SKM-1 (cell line): ENCODE measurements around the gene TCFL5.
"Not testable (repeated sequence)": the region's sequence is repeated elsewhere in the genome, so short reads cannot be mapped to it uniquely, and the experiment has no call there.

Experiments
- DNase-seq: peaks from one replicate; lab custom pipeline; 2025; ENCODE audit not compliant: unreplicated experiment; lab: John Stamatoyannopoulos, UW

Gene TCFL5

DNA sequence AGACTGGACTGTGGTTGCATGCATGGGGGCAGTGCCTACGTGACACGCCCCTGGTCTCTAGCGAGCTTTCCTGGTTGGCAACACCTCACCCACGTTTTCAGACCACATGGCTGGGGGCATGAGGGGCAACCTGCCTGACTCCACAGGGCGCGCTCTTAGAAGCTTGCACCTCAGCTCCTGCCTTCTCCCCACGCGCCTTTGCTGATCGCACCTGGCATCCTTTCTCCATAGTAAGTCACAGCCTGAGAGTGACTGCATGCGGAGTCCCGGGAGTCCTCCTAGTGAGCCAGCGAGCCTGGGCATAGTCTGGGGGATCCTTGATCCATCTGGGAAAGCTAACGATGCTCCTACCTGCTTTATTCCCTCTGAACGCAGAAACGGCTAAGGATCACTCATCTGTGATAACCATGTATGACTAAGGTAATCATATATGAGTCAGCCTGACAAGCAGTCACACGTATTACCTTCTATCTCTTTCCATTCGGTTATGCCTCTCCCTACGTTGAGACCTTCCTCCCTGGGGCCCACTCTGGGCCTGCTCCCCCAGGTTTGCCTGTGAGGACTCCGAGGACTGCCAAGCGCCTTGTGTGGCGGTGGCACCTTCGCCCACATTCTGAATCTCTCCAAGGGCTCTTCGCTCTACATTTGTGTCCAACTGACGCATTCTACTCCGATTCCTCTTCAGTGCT lies 4.5 kb downstream of the TCFL5 start:
- DNase-seq, result no peak

DNA sequence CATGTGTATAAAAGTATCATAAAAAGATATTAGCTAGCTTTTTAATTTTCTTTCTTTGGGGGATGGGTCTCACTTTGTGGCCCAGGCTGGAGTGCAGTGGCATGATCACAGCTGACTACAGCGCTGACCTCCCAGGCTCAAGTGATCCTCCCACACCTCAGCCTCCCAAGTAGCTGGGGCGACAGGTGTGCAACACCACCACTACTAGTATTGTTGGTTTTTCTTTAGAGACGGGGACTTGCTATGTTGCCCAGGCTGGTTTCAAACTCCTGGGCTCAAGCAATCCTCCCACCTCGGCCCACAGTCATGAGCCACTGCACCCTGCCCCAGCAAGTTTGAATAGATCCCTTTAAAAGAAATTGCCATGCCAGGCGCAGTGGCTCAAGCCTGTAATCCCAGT lies 6.5 kb downstream of the TCFL5 start:
- no peak for DNase-seq

DNA sequence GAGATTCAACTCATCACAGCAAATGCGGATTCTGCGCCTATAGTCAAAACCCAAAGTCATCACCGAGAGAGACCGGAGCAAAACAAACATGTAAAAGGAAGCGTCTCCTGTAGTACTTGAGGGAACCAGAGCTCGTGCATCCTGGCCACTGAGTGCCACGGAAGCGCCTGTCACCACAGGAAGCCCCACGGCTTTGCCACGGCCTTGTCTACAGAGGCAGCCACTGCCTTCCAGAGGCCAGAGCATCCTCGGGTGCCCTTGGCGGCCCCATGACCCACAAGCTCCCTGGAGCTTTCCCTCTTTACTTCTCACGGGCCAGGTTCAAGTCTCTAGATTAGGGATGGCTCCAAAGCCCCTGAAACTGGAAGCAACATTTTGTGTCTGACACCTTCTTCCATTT lies 7.5 kb downstream of the TCFL5 start:
- no peak for DNase-seq

DNA sequence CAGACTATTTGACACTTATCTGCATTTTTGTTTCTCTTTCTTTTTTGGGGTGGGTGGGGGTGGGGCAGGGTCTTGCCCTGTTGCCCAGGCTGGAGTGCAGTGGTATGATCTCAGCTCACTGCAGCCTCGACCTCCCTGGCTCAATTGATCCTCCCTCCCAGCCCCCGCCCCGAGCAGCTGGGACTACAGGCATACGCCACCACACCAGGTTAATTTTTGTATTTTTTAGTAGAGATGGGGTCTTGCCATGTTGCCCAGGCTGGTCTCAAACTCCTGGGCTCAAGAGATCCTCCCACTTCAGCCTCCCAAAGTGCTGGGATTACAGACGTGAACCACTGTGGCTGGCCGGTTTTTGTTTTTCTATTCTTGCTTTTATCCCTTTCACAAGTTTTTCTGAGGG lies 8.3 kb downstream of the TCFL5 start:
- DNase-seq, result not testable (repeated sequence)

DNA sequence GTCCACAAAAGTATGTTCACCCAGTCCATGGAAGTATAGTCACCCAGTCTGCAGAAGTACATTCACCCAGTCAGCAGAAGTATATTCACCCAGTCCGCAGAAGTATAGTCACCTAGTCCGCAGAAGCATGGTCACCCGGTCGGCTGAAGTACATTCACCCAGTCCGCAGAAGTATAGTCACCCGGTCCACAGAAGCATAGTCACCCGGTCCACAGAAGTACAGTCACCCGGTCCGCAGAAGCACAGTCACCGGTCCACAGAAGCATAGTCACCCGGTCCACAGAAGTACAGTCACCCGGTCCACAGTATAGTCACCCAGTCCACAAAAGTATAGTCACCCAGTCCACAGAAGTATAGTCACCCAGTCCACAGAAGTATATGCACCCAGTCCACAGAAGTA lies 8.8 kb downstream of the TCFL5 start:
- DNase-seq, result no peak

DNA sequence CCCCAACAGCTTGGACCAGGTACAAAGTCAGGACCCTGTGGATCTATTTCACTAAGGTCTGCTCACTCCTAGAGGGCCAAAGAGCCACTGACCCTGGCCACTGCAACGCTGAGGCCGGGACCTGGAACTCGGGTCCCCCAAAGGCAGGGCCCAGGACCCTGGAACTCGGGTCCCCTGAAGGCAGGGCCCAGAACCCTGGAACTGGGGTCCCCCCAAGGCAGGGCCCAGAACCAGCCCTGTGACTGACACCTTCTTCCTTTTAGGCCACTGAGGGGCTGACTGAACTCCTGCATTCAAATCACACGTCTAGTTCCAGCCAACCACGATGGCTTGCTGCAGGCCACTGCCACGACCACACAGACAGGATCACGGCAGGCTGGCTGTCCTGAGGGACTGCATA lies 9.4 kb downstream of the TCFL5 start:
- DNase-seq, result no peak

DNA sequence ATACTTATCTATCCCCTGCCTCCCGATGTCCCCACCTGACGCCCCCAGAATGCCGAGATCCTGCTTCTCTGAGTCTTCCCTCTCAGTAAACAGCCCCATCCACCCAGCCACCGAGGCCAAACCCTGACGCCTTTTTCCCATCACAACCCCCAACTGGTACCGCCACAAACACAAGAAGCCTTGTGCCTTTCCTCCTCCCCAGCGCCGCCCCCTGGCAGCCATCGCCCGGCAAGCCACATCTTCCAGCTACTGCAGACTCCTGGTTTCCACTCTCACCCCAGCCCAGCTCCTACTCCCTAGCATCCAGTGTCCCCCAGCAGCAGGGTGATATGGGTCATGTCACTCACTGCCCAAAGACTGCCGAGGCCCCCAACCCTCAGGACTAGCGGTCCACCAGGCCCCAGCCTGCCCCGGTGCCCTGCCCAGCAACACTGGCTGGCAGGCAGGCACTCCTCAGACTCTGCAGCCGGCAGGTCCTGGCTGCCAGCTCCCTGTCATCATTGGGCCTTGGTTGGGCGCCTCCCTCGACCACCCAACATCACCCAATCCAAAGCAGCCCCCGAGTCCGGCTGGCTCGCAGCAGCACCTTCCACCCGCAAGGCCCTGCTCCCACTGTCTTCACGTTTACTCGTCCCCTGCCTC lies 11.2 kb downstream of the TCFL5 start:
- DNase-seq, result no peak

DNA sequence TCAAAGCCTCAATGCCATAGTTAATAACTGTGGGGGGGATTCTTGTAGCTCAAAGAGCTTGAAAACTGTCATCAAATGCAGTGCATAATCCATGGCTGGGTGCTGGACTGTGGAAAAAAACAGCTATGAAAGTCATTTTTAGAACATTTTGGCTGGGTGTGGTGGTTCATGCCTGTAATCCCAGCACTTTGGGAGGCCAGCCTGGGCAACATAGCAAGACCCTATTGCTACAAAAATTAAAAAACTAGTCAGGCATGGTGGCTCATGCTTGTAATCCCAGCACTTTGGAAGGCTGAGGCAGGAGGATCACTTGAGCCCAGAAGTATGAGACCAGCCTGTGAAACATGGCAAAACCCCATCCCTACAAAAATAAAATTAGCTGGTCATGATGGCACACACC lies 12.2 kb downstream of the TCFL5 start:
- DNase-seq, result no peak

DNA sequence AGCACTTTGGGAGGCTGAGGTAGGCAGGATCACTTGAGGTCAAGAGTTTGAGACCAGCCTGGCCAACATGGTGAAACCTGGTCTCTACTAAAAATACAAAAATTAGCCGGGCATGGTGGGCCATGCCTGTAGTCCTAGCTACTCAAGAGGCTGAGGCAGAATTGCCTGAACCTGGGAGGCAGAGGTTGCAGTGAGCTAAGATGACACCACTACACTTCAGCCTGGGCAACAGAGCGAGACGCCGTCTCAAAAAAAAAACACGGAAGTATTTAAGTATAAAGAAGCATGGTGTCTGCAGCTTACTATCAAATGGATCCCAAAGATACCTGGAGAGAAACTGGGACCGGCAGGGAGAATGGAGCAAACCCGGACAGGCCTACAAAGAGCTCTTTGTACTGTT lies 12.7 kb downstream of the TCFL5 start:
- DNase-seq, result not testable (repeated sequence)

DNA sequence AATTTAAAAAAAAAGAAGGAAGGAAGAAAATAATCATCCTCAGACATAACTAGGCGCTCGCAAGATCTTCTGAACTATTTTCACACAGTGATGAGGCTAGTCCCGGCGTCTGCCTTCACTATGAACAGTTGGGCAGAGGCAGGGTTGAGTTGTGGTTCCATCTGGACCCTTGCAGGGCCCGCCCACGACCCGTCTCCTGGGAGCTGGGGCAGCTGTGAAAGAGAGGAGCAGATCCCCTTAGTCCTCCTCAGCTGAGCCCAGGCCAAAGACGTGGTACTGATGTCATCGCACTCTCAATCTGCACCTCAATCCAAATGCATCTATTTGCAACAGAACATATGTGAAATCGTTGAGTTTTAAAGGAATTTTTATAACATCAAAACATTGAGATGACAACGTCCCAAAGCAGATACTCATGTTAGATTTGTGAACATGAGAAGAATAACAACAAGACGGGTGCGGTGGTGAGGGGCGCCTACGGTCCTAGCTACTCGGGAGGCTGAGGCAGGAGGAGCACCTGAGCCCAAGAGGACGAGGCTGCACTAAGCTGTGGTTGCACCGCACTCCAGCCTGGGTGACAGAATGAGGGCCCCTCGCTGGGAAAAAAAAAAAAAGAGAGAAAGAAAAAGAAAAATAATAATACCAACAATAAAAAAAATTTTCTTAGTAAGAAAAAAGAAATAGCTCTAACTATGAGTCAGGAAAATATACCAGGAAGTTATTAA lies 15.3 kb downstream of the TCFL5 start:
- DNase-seq, result no peak

DNA sequence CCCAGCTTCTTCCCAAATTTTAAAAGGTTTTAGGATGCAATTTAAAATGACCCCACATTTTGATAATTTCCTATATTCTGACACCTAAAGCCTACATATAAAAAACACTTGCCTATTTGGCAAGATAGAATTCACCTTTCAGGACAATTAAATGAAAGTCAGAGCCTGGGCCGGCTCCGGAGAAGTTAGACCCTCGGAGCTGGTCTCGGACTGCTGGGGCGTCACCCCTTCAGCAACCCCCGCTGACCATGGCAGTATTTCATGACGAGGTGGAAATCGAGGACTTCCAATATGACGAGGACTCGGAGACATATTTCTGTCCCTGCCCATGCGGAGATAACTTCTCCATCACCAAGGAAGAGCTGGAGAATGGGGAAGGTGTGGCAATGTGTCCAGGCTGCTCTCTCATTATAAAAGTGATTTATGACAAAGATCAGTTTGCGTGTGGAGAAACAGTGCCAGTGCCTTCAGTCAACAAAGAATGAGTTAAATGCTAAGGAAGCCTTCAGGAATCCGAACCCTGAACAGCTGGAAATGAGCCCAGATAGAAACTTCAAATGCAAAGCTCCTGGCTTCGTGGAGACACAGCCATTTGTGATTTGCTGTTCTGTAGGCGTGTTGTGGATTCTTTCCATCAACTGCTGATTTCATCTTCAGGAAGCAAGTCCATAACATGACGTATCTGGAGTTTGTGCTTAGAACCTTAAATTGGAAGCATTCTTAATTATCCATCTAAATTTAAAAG lies 16.0 kb downstream of the TCFL5 start:
- no peak for DNase-seq

DNA sequence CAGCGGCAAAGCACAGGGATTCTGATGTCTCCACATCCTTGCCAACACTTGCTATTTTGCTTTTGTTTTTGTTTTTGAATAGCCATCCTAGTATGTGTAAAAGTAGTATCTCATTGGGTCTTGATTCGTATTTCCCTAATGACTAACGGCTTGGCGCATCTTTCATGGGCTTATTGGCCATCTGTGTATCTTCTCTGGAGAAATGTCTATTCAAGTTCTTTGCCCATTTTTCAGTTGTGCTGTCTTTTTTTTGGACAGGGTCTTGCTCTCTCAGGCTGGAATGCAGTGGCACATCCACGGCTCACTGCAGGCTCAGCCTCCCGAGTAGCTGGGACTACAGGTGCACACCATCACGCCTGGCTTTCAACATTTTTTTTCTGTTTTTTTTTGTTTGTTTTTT lies 17.4 kb downstream of the TCFL5 start:
- DNase-seq, result no peak

DNA sequence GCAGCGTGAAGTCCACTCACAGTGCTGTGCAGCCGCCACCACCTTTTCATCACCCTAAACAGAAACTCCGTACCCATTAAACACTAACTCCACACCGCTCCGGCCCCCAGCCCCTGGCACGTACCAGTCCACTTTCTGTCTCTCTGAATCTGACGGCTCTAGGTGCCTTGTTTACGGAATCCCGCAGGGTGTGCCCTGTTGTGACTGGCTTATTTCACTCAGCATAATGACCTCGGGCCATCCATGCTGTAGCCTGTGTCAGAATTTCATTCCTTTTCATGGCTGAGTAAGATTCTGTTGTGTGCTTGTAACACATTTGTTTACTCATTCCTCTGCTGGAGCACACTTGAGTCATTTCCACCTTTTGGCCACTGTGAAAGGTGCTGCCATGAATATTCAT lies 18.0 kb downstream of the TCFL5 start:
- DNase-seq, result no peak

DNA sequence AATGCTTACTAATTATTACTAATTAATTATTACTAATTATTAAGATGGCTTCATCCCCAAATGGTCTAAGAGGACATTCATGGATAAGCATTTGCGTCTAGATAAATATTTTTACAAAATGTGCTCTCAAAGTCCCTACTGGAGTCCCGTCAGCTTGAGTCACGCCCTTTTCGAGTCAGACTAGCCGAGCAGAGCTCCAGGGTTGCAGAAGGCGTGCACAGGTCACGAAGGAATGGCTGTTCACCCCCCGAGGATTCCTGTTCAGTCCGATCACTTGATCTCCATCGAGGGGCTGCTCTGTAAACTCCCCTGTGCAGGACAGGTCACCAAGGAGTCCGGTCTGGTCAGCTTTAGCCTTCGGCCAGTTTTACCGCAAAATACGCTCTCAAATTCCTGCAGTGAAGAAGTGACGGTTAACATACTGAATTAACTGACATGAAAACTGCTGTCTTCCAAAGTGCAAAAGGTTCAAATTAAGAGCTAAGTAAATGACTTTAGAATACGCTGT lies 19.9 kb downstream of the TCFL5 start:
- no peak for DNase-seq

DNA sequence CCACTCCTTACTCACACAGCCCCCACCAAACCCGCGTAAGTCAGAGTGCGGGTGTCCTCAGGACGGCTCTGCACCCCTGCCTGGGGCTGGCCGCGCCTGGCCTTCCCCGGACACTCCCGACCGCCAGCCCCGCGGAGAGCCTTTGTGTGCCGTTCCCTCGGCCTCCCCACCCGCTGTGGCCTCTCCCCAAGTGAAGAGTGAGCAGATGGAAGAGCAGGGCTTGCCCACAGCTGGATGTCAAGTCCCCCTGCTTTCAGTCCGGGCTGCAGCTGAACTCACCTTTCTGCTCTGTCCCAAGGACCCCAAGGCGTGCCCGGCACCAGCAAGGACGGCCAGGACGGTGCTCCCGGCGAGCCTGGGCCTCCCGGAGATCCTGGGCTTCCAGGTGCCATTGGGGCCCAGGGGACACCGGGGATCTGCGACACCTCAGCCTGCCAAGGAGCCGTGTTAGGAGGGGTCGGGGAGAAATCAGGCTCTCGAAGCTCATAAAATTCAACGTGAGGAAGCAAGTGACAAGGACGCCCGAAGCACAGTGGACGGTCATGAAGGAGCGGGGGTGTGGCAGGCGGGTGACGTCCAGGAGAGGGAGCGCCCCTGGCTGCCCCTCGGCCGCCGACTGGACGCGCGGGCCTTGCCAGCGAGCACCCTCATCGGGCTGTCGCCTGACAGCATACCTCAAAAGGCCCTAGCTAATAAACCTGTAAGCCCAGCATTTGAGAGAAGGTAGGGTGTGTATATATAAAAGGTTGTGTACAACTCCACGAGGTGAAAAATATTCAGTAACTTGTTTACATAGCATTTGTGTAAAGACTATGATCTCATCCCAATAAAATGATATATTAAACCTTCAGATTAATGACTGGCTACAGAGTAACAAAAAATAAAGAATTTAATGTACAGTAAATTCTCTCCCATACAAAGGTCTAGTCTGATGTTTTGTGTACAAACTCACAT lies 21.1 kb downstream of the TCFL5 start:
- no peak for DNase-seq

DNA sequence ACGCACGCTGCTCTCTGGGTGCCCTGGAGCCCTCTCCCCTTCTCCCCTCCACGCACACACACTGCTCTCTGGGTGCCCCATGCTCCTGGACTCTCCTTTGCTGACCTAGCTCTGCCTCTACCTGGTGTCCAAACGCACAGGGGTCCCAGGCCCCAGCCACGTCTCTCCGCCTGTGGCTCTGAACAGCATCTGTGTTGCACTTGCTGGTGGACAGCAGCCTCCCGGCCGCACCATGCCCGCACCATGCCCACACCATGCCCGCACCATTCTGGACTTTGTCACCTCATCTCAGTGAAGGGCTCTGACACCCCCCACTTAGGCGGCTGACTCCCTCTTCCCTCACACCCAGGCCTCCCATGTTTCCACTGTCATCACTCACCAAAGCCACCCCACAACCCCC lies 21.8 kb downstream of the TCFL5 start:
- no peak for DNase-seq

DNA sequence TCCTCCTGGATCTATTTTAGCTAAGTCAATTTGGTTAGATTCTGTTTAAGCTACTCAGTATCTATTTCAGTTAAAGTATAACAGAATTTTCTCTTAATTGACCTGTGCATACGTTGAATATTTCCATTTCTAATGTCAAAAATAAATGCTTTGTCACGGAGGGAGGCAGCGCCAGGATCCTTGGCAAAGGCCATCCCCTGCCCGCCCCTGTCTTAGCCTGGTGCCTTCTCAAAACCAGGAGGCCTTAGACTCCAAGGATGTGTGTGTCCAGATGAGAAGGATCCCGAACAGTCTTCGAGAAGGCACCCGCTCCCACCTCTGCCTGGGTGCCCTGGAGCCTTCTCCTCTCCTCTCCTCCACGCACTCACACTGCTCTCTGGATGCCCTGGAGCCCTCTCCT lies 22.4 kb downstream of the TCFL5 start:
- no peak for DNase-seq

DNA sequence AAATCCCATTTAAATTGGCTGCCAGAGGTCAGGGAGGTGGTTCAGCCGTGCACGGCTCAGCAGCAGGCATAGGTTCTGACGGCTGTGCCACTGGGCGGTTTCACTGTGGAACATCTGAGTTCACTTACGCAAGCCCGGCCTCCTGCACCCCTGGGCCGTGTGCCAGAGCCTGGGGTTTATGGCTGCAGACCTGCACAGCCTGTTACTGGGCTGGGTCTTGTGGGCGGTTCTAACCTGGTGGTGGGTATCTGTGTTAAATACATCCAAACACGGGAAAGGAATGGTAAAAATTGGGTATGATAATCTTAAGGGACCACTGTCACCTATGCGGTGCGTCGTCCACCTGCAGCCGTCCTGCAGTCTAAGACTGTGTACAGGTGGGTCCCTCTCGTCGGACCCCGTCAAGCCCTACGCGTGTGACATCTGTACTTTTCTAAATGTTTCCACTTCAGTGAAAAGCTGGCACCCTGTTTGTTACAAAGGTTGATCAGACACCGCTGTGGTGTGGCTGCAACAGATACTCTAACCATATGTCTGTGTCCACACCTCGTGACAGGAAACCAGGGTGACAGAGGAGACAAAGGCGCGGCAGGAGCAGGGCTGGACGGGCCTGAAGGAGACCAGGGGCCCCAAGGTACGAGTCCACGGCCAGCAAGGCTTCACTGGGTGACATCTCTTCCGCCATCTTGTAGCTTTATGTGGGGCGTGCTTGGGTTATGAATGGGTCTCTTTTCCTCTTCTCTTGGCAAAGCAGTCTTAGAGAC lies 23.3 kb downstream of the TCFL5 start:
- DNase-seq, result peak; percentile 59

DNA sequence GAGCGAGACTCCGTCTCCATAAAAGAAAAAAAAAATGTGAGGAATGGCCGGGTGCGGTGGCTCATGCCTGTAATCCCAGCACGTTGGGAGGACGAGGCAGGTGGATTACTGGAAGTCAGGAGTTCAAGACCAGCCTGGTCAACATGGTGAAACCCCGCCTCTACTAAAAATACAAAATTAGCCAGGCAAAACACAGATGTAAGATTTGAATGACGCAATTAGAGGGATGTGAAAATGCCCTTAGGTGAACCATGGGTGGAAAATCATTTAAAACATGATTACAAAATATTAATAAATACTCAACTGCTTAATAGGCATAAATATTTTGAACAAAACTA lies 23.9 kb downstream of the TCFL5 start:
- DNase-seq, result no peak

DNA sequence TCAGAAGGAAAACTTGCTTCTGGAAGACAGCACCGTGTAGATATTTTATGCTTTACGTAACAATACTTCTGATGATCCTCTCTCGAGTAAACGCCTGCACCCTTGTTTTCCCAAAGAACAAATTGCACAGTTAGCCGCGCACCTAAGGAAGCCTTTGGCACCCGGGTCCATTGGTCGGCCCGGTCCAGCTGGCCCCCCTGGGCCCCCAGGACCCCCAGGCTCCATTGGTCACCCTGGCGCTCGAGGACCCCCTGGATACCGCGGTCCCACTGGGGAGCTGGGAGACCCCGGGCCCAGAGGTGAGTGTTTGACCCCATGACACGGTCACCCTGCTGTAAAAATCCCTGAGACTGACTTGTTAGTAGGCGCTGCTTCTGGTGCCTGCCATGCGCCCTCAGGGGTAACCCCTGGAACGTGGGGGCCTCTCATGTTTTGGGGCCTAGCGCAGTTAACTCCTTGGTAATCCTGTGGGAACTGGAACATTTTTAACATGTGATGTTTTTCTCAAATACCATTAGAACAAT lies 24.6 kb downstream of the TCFL5 start:
- no peak for DNase-seq
